OCI-M1 (cell line): ENCODE results near the gene SLC45A2.
"Not testable (repeated sequence)": the region's sequence is repeated elsewhere in the genome, so short reads cannot be mapped to it uniquely, and the experiment has no call there.

Experiments
- DNase-seq: peaks from one replicate; lab custom pipeline; 2025; lab: John Stamatoyannopoulos, UW

SLC45A2 gene

GRCh38 chr5:33969572-33970452 is 14.7 kb downstream of the SLC45A2 start:
- DNase-seq: peak; percentile 53

DNA sequence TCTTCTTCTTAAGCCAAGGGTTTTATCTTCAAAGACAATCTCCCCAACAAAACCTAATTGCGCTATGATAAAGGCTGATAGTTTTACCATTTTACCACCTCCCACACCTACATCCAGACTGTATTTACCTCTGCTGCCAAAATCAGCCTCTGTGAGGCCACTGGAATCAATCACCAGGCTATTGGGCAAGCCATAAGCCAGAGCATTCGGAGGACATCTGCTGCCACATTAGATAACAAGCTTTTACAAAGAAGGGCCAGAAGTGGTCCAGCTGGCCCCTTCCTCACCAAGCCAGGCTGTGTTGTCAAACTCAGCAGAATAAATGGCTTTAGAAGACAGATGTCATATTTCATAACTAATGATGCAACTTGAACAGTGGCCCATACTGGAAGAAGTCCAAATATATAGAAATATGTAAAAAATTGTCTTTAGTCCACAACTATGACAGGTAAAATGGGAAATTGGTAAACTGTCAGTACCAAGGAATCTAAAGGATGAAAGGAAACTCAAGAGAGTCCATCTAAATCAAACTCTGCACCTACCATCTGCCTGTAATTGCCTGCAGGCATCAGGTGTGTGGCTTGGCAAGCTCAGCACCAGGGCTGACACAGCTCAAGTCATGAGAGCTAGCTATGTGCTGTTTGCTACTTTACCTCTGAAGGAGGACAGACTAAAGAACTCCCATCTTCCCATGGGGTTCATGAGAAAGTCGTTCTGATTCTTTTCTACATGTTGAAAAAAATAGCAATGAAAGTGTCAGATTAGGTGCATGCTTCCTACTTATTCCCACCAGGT is 16.1 kb downstream of the SLC45A2 start:
- DNase-seq: no peak

GRCh38 chr5:33966805-33967204 is 17.7 kb downstream of the SLC45A2 start:
- DNase-seq: no peak

- no peak for DNase-seq
Measured at GRCh38 chr5:33964132-33964700, 20.3 kb downstream of the SLC45A2 start.

GRCh38 chr5:33958176-33958575 is 26.3 kb downstream of the SLC45A2 start:
- DNase-seq: no peak

DNA sequence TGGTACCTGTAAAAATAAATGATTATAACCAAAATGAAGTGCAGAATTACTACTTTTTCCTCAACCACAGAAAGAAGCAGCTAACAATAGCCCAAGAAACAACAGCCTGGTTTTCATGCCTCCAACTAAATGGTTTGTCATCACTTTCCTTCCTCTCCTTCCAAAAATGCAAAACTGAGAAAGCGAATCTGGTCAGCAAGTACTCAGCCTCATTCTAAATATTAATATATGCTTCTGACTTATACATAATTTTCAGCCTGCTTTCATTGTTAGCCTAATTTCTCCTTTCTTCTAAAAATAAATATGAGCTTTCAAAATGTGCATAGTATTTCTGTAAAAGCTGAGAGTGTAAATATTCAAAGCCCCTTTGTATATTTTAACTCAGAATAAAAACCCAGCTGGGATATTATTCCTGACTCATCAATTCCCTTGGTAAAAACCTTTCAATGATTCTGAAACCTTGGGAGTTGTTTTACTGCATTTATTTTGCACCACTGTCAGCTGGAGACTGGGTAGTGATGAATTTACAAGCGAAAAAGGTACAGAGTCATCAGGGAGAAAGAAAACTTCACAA is 26.8 kb downstream of the SLC45A2 start:
- DNase-seq: no peak

GRCh38 chr5:33952175-33952574 is 32.3 kb downstream of the SLC45A2 start:
- not testable (repeated sequence) for DNase-seq

- no peak for DNase-seq
Measured at GRCh38 chr5:33944543-33945132, 39.9 kb downstream of the SLC45A2 start.

DNA sequence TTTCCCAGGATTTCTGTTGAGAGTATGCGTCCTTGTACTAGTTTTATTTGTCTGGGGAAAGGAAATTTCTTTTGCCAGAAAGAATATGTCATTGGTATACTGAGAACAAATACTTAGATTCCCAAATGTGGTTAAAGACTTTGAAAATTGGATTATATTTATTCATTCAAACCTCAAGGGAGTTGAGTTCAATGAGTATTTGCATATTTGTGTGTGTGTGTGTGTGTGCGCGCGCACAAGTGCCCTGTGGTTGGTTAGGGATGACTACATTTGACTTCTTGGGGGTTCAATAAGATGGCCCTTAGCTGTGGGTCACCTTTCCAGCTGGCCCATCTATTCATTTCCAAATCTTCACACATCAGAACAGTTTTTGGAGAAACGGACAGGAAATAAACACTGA is 43.4 kb downstream of the SLC45A2 start:
- DNase-seq: no peak

DNA sequence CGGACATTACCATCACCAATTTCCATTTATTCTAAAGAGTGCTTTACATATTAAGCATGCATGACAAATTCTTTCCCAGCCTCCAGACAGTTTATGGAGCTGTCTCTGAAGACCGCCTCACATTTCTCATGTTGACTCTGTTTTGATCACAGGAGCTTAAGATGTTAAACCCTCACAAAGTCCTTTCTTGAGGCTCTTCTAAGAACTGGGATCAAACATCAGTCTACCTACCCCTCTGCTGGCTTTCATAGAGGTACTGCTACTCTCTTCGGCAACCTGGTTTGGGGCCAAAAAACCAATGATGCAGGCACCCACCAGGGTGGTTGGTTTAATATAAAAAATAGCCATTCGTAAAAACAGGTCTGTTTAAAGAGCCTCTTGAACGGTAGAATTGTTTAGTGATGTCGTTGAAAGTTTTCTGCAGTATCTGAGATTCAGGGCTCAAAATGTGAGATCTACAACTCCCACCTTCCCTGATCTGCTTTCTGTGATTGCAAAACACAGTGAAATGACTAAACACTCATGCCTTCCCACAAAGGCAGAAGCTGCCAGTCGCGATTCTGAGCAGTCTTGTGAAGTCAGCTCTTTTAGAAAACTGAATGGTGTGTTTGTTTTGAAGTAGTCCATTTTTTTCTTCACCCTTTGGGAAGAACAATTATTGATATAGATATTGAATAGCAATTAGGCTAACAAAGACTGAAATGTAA is 44.8 kb downstream of the SLC45A2 start:
- peak; percentile 10 for DNase-seq

- no peak for DNase-seq
Measured at GRCh38 chr5:33938881-33939280, 45.6 kb downstream of the SLC45A2 start.

- no peak for DNase-seq
Measured at GRCh38 chr5:33938507-33938796, 46.0 kb downstream of the SLC45A2 start.

- no peak for DNase-seq
Measured at GRCh38 chr5:33937707-33938506, 46.6 kb downstream of the SLC45A2 start.

DNA sequence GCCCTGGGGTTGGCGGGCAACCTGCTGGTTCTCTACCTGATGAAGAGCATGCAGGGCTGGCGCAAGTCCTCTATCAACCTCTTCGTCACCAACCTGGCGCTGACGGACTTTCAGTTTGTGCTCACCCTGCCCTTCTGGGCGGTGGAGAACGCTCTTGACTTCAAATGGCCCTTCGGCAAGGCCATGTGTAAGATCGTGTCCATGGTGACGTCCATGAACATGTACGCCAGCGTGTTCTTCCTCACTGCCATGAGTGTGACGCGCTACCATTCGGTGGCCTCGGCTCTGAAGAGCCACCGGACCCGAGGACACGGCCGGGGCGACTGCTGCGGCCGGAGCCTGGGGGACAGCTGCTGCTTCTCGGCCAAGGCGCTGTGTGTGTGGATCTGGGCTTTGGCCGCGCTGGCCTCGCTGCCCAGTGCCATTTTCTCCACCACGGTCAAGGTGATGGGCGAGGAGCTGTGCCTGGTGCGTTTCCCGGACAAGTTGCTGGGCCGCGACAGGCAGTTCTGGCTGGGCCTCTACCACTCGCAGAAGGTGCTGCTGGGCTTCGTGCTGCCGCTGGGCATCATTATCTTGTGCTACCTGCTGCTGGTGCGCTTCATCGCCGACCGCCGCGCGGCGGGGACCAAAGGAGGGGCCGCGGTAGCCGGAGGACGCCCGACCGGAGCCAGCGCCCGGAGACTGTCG is 47.3 kb downstream of the SLC45A2 start:
- no peak for DNase-seq

GRCh38 chr5:33936381-33937016 is 48.0 kb downstream of the SLC45A2 start, which contains the start of gene RXFP3:
RXFP3 (plus strand) TSS chr5:33936386; CDS start chr5:33936741, 355 bp downstream.
- no peak for DNase-seq

DNA sequence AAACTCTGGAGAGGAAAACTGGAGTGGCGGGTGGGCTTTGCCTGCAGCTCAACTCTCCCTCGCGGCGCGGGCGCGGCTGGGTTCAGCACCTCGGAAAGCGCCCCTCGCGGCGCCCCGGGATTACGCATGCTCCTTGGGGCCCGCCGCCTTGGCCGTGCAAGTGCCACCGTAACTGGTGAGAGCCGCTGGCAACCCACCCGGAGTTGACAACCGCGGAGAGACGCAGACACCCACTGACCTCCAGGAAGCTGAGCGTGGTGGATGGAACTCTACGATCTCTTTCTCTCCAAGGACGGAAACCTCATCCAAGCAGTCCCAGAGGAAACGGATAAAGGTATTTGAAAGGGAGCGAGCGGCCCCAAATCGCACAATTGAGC is 48.5 kb downstream of the SLC45A2 start:
- no peak for DNase-seq

- DNase-seq: no peak
Measured at GRCh38 chr5:33934176-33934575, 50.3 kb downstream of the SLC45A2 start.

- DNase-seq: no peak
Measured at GRCh38 chr5:33933723-33934169, 50.7 kb downstream of the SLC45A2 start.

DNA sequence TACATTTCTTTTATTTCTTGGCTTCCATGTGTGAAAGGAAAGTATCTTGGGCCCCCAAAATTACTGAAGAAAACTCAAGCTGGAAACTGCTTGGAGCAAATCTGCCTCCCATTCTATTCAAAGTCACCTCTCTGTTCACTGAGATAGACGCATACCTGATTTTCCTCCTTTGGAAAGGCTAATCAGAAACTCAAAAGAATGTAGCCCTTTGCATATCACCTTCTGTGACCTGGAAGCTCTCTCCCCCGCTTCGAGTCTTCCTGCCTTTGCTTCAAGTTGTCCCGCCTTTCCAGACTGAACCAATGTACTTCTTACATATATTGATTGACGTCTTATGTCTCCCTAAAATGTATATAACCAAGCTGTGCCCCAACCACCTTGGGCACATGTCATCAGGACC is 53.4 kb downstream of the SLC45A2 start:
- DNase-seq: no peak
